Vagina (tissue), 2 donors: ENCODE results near the gene SRXN1.

Experiments
- POLR2A ChIP-seq, 2 donors: fragments of 450-650 bp; IDR thresholded peaks; one replicate each; pipeline ENCODE4 v1.6.1; 2017; ENCODE audit warnings: antibody characterized with exemption in 2 of 2, mild to moderate bottlenecking in 2 of 2, moderate library complexity in 2 of 2
- POLR2AphosphoS5 ChIP-seq, 2 donors: sonication (generic); formaldehyde crosslinking; IDR thresholded peaks; one replicate each; pipeline ENCODE4 v1.9.0; 2017; ENCODE audit warnings: antibody characterized with exemption in 2 of 2, mild to moderate bottlenecking in 2 of 2, low read depth in 1 of 2; ENCODE audit not compliant: insufficient read depth in 1 of 2
- TF ChIP-seq, protein P1 (sequence below), 3 experiments: fragments of 450-650 bp in 2 of 3; fragments of 200-600 bp in 1 of 3; sonication (generic) in 1 of 3; IDR thresholded peaks; one replicate each; pipeline ENCODE4 v1.5.1; 2017 to 2019; ENCODE audit warnings: antibody characterized with exemption in 3 of 3, mild to moderate bottlenecking in 2 of 3, moderate library complexity in 2 of 3

DNA sequence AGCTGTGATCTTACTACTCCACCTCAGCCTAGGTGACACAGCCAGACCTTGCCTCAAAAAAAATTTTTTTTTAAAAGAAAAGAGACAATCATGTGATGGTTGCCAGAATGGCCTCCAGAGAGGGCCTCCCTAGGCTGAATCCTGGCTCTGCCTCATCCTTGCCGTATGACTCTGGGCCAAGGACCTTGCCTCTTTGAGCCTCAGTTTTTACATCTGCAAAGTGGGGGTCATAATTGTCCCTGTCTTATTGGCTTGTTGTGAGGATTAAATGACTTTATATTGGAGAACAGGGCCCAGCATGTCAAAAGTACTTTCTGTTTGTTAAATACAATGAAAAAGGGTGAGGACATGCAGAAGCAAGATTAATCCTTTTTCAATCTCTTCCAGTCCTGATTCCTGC, 14.4 kb downstream of the SRXN1 start:
- TF ChIP-seq, protein P1, sequence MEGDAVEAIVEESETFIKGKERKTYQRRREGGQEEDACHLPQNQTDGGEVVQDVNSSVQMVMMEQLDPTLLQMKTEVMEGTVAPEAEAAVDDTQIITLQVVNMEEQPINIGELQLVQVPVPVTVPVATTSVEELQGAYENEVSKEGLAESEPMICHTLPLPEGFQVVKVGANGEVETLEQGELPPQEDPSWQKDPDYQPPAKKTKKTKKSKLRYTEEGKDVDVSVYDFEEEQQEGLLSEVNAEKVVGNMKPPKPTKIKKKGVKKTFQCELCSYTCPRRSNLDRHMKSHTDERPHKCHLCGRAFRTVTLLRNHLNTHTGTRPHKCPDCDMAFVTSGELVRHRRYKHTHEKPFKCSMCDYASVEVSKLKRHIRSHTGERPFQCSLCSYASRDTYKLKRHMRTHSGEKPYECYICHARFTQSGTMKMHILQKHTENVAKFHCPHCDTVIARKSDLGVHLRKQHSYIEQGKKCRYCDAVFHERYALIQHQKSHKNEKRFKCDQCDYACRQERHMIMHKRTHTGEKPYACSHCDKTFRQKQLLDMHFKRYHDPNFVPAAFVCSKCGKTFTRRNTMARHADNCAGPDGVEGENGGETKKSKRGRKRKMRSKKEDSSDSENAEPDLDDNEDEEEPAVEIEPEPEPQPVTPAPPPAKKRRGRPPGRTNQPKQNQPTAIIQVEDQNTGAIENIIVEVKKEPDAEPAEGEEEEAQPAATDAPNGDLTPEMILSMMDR (IDR thresholded peaks at IDR 0.05), result no peak
- TF ChIP-seq POLR2AphosphoS5 (IDR thresholded peaks at IDR 0.05; ENCODE audit: insufficient read depth in 1 of 2, low read depth in 1 of 2) (no peak), POLR2A (IDR thresholded peaks at IDR 0.05) (no peak)
